DND-41 (cell line): ENCODE measurements around the gene GABRB3.

Experiments
- ATAC-seq: fragments of 200-7000 bp; cut with Tn5 transposase; 3 replicates; pipeline ENCODE4 v1.9.1; 2021; ENCODE audit warnings: low read depth; ENCODE audit not compliant: insufficient read depth
- DNase-seq: peaks from one replicate; pipeline ENCODE4 v3.0.0-alpha.2; 2020
- H2AFZ ChIP-seq: 2 replicates; pipeline ENCODE4 v1.6.0; 2012; ENCODE audit warnings: low read depth, low read length
- H3K27ac ChIP-seq: 2 replicates; pipeline ENCODE4 v1.5.1; 2012; ENCODE audit warnings: low read length, inconsistent platforms
- H3K27me3 ChIP-seq: fragments of 200-600 bp; sonication (generic); 2 replicates; pipeline ENCODE4 v1.6.0; 2012; ENCODE audit warnings: low read length, mild to moderate bottlenecking, inconsistent platforms; ENCODE audit not compliant: insufficient read depth, poor library complexity
- H3K36me3 ChIP-seq: 2 replicates; pipeline ENCODE4 v1.5.1; 2012; ENCODE audit warnings: low read length, inconsistent platforms; ENCODE audit not compliant: insufficient read depth
- H3K4me1 ChIP-seq: 2 replicates; pipeline ENCODE4 v1.5.1; 2012; ENCODE audit warnings: mild to moderate bottlenecking, low read length; ENCODE audit not compliant: insufficient read depth
- H3K4me2 ChIP-seq: 2 replicates; pipeline ENCODE4 v1.6.0; 2012; ENCODE audit warnings: mild to moderate bottlenecking, moderate library complexity, low read length, inconsistent platforms; ENCODE audit not compliant: insufficient read depth
- H3K4me3 ChIP-seq, 2 experiments: fragments of 200-600 bp in 1 of 2; shearing (Covaris generic) in 1 of 2; 2 replicates each; pipeline ENCODE4 v1.5.1; 2012 to 2016; ENCODE audit warnings: inconsistent platforms in 2 of 2, low read length in 2 of 2, mild to moderate bottlenecking in 2 of 2, low read depth in 1 of 2, moderate library complexity in 1 of 2
- H3K79me2 ChIP-seq: 2 replicates; pipeline ENCODE4 v1.6.0; 2012; ENCODE audit warnings: low read length, inconsistent platforms; ENCODE audit not compliant: insufficient read depth
- H3K9ac ChIP-seq: 2 replicates; pipeline ENCODE4 v1.6.0; 2012; ENCODE audit warnings: low read depth, mild to moderate bottlenecking, inconsistent platforms, low read length, moderate library complexity
- H3K9me3 ChIP-seq: 2 replicates; pipeline ENCODE4 v1.5.1; 2012; ENCODE audit warnings: low read length, moderate library complexity, mild to moderate bottlenecking, inconsistent platforms; ENCODE audit not compliant: insufficient read depth, severe bottlenecking
- H4K20me1 ChIP-seq: 2 replicates; pipeline ENCODE4 v1.6.0; 2012; ENCODE audit warnings: low read length; ENCODE audit not compliant: insufficient read depth
- EZH2 ChIP-seq: IDR thresholded peaks from 3 replicates; pipeline ENCODE4 v1.6.1; 2012; ENCODE audit warnings: borderline replicate concordance, low read depth, mild to moderate bottlenecking, moderate library complexity, low read length, inconsistent platforms; ENCODE audit not compliant: severe bottlenecking
- TF ChIP-seq, protein P1 (sequence below): IDR thresholded peaks from 2 replicates; pipeline ENCODE4 v1.5.1; 2012; ENCODE audit warnings: borderline replicate concordance, low read length, moderate library complexity, mild to moderate bottlenecking; ENCODE audit not compliant: poor library complexity, severe bottlenecking; ENCODE audit errors: extremely low read depth

The GABRB3 gene

GRCh38 chr15:26658290-26658689 lies 114.6 kb downstream of the GABRB3 start:
- H2AFZ ChIP-seq: no peak overlapping the region
- ATAC-seq (no peak), DNase-seq (no peak)
- H3K4me2 ChIP-seq: no peak overlapping the region
- H3K27me3 ChIP-seq: no peaks in the 10 kb centered on the region
- H3K4me3 ChIP-seq: no peak overlapping the region
- H4K20me1 ChIP-seq: no peaks in the 10 kb centered on the region
- H3K9me3 ChIP-seq: no peaks in the 10 kb centered on the region
- H3K79me2 ChIP-seq: no peaks in the 10 kb centered on the region
- no peak overlapping the region for H3K27ac ChIP-seq
- TF ChIP-seq, protein P1, sequence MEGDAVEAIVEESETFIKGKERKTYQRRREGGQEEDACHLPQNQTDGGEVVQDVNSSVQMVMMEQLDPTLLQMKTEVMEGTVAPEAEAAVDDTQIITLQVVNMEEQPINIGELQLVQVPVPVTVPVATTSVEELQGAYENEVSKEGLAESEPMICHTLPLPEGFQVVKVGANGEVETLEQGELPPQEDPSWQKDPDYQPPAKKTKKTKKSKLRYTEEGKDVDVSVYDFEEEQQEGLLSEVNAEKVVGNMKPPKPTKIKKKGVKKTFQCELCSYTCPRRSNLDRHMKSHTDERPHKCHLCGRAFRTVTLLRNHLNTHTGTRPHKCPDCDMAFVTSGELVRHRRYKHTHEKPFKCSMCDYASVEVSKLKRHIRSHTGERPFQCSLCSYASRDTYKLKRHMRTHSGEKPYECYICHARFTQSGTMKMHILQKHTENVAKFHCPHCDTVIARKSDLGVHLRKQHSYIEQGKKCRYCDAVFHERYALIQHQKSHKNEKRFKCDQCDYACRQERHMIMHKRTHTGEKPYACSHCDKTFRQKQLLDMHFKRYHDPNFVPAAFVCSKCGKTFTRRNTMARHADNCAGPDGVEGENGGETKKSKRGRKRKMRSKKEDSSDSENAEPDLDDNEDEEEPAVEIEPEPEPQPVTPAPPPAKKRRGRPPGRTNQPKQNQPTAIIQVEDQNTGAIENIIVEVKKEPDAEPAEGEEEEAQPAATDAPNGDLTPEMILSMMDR: no peak
- TF ChIP-seq EZH2: no peak
- no peak overlapping the region for H3K9ac ChIP-seq
- no peaks in the 10 kb centered on the region for H3K36me3 ChIP-seq
- H3K4me1 ChIP-seq: no peaks in the 10 kb centered on the region

- Histone ChIP-seq H3K36me3 (no peaks in the 10 kb centered on the region), H3K4me1 (no peaks in the 10 kb centered on the region), H3K4me2 (no peak overlapping the region), H3K9ac (no peak overlapping the region), H2AFZ (no peak overlapping the region), H3K9me3 (no peaks in the 10 kb centered on the region), H4K20me1 (no peaks in the 10 kb centered on the region), H3K27me3 (no peaks in the 10 kb centered on the region), H3K79me2 (no peaks in the 10 kb centered on the region), H3K4me3 (no peak overlapping the region), H3K27ac (no peak overlapping the region)
- DNase-seq: no peak
- TF ChIP-seq, protein P1: no peak
- TF ChIP-seq EZH2: no peak
- no peak for ATAC-seq
Observed at GRCh38 chr15:26656080-26656479, 116.8 kb downstream of the GABRB3 start.

DNA sequence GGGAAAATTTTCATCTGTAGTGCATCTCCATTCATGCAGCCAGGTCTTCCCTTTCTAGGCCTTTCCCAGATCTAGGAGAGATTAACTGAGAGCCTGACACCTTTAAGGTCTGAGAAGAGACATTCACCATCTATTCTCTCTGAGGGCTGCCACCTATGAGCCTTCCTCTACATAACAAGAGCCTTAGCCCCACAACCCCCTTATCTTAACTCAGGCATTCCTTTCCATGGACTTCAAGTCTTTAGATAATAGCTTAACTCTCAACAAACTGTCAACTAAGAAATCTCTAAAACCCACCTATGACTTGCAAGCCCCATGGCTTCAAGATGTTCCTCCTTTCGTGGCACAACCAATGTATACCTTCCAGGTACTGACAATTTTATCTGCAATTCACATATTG lies 121.0 kb downstream of the GABRB3 start:
- Histone ChIP-seq H3K4me3 (no peak overlapping the region), H3K4me2 (no peak overlapping the region)

More for the DNA sequence above, 121.0 kb downstream of the GABRB3 start:
- Histone ChIP-seq H3K79me2 (no peaks in the 10 kb centered on the region), H3K27ac (no peak overlapping the region), H4K20me1 (no peaks in the 10 kb centered on the region), H3K27me3 (no peaks in the 10 kb centered on the region), H3K36me3 (no peaks in the 10 kb centered on the region), H3K9ac (no peak overlapping the region), H2AFZ (no peak overlapping the region), H3K4me1 (no peaks in the 10 kb centered on the region), H3K9me3 (peaks cover 7% of the 10 kb centered on the region)
- DNase-seq: no peak
- TF ChIP-seq, protein P1: no peak
- TF ChIP-seq EZH2: no peak
- ATAC-seq: no peak
